Measurements from ENCODE around the gene SEMA3A.

The SEMA3A gene

DNA sequence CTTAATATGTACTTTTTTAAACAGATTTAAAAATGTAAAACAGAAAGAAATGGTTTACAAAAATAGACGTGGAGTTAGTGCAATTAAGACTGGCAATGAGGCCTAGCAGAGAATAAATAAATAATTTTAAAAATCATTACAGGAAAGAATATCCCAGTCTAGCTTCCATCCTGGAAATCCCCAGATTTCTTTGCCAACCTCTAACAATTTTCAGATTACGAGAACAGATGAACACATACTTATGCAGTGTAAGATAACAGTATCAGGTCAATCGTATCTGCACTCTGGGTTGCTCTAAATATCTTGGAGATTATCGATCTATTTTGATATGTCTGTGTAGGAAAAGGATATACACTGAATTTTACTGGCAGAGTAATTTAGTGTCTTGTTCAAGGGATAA is 210.5 kb downstream of the SEMA3A start:
- intact Hi-C loops (cut with DNase I; ENCODE audit: low total_unique reads), result no loop called here
- Histone ChIP-seq H3K27me3 (no peaks in the 10 kb centered on the region), H3K4me1 (no peaks in the 10 kb centered on the region), H3K9me3 (no peaks in the 10 kb centered on the region), H3K36me3 (no peaks in the 10 kb centered on the region), H3K27ac (no peak overlapping the region), H3K4me3 (no peak overlapping the region)
- TF ChIP-seq CTCF (IDR thresholded peaks at IDR 0.05), result no peak
- DNase-seq, result no peak

- no peaks in the 10 kb centered on the region for H3K36me3 ChIP-seq
- H3K4me3 ChIP-seq, result no peak overlapping the region
- H3K27me3 ChIP-seq, result no peaks in the 10 kb centered on the region
- H3K27ac ChIP-seq, result no peak overlapping the region
- no peaks in the 10 kb centered on the region for H3K4me1 ChIP-seq
- intact Hi-C loops (cut with DNase I; ENCODE audit: low total_unique reads), result no loop called here
- DNase-seq, result no peak
- no peaks in the 10 kb centered on the region for H3K9me3 ChIP-seq
- TF ChIP-seq CTCF (IDR thresholded peaks at IDR 0.05), result no peak
Observed at GRCh38 chr7:83983606-83984005, 211.0 kb downstream of the SEMA3A start.

GRCh38 chr7:83976302-83976701 is 218.3 kb downstream of the SEMA3A start:
- DNase-seq, result no peak
- intact Hi-C loops (cut with DNase I; ENCODE audit: low total_unique reads), result loop anchor here (10.0 kb wide), 1 partner anchor 1048 kb away; no protein-coding TSS in a partner anchor
- Histone ChIP-seq H3K4me1 (no peaks in the 10 kb centered on the region), H3K4me3 (no peak overlapping the region), H3K36me3 (no peaks in the 10 kb centered on the region), H3K27me3 (no peaks in the 10 kb centered on the region), H3K27ac (no peak overlapping the region), H3K9me3 (no peaks in the 10 kb centered on the region)
- TF ChIP-seq CTCF (IDR thresholded peaks at IDR 0.05), result peak; percentile 37 to 46

DNA sequence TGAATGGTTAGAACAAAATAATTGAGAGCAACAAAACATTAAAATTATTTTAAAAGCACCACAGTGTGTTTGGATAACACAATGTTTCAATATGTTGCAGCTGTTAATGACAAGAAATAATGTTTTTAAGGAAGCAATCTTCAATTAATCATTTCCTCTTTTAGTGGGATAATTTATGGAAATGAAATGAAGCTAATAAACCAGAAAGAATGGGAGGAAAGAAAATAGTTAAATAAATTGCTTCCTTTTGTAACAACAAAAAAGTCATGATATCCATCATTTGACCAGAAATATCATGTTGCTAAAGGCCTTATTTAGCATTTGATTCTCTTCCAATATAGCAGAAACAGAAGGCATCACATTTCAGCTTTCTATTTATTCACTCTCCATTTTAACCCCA is 224.5 kb downstream of the SEMA3A start:
- H3K36me3 ChIP-seq, result no peaks in the 10 kb centered on the region
- H3K4me1 ChIP-seq, result no peaks in the 10 kb centered on the region
- H3K27ac ChIP-seq, result no peak overlapping the region
- no peak for TF ChIP-seq CTCF (IDR thresholded peaks at IDR 0.05)
- DNase-seq, result no peak
- H3K27me3 ChIP-seq, result no peaks in the 10 kb centered on the region
- no peaks in the 10 kb centered on the region for H3K9me3 ChIP-seq
- intact Hi-C loops (cut with DNase I; ENCODE audit: low total_unique reads), result loop anchor here (10.0 kb wide), 1 partner anchor 1055 kb away; no protein-coding TSS in a partner anchor
- H3K4me3 ChIP-seq, result no peak overlapping the region

- no peaks in the 10 kb centered on the region for H3K36me3 ChIP-seq
- no peaks in the 10 kb centered on the region for H3K27me3 ChIP-seq
- intact Hi-C loops (cut with DNase I; ENCODE audit: low total_unique reads), result no loop called here
- no peak for TF ChIP-seq CTCF (IDR thresholded peaks at IDR 0.05)
- H3K4me3 ChIP-seq, result no peak overlapping the region
- no peaks in the 10 kb centered on the region for H3K4me1 ChIP-seq
- no peak overlapping the region for H3K27ac ChIP-seq
- DNase-seq, result no peak
- H3K9me3 ChIP-seq, result no peaks in the 10 kb centered on the region
Observed at GRCh38 chr7:83964318-83964717, 230.3 kb downstream of the SEMA3A start.

- Histone ChIP-seq H3K4me3 (no peak overlapping the region), H3K36me3 (no peaks in the 10 kb centered on the region), H3K4me1 (no peaks in the 10 kb centered on the region), H3K9me3 (no peaks in the 10 kb centered on the region), H3K27me3 (no peaks in the 10 kb centered on the region), H3K27ac (no peak overlapping the region)
- no peak for DNase-seq
- TF ChIP-seq CTCF (IDR thresholded peaks at IDR 0.05), result no peak
- intact Hi-C loops (cut with DNase I; ENCODE audit: low total_unique reads), result no loop called here
Observed at GRCh38 chr7:83957333-83957732, 237.3 kb downstream of the SEMA3A start.
